H1 (cell line): ENCODE data around the gene CDCP1. TPM values are rescaled to one million over a fixed set of nuclear protein-coding genes. Genes with fewer than 3 reads are reported as not detected.

Experiments
- CTCF ChIA-PET: fragments of 300-600 bp; sonication (Branson Sonifier 250); formaldehyde crosslinking; loops from one replicate; lab custom pipeline; 2021; ENCODE audit not compliant: partially characterized antibody; lab: Charles Lee
- POLR2A ChIA-PET: fragments of 300-600 bp; sonication (Branson Sonifier 250); formaldehyde crosslinking; loops from one replicate; lab custom pipeline; 2021; ENCODE audit warnings: inconsistent platforms; ENCODE audit not compliant: partially characterized antibody; lab: Charles Lee
- DNase-seq, 2 experiments: peaks; one replicate each; pipeline versions ENCODE4 v3.0.0 to v3.0.0-alpha.2; 2010 to 2022; ENCODE audit warnings: low spot score in 2 of 2, low read depth in 1 of 2, mixed read lengths in 1 of 2
- FAIRE-seq: peaks from 2 replicates; lab custom pipeline; 2011; peaks lifted over from hg19 to GRCh38; lab: Jason Lieb, UNC
- H2AFZ ChIP-seq: 2 replicates; pipeline ENCODE4 v1.8.1; 2012; ENCODE audit warnings: low read length, inconsistent platforms
- H2AK5ac ChIP-seq: 2 replicates; pipeline ENCODE4 v1.6.1; 2013; ENCODE audit warnings: low read depth, low read length
- H2BK120ac ChIP-seq: replicated peaks from 2 replicates; pipeline ENCODE3; 2013; ENCODE audit warnings: low read depth, low read length, inconsistent platforms
- H2BK12ac ChIP-seq: 2 replicates; pipeline ENCODE4 v1.6.1; 2013; ENCODE audit warnings: low read depth, low read length
- H2BK15ac ChIP-seq: 2 replicates; pipeline ENCODE4 v1.6.1; 2013; ENCODE audit warnings: low read length
- H2BK20ac ChIP-seq: 2 replicates; pipeline ENCODE4 v1.6.1; 2013; ENCODE audit warnings: low read length
- H2BK5ac ChIP-seq: 2 replicates; pipeline ENCODE4 v1.6.1; 2013; ENCODE audit warnings: low read depth, low read length
- H3K14ac ChIP-seq: 2 replicates; pipeline ENCODE4 v1.6.1; 2013; ENCODE audit warnings: inconsistent platforms; ENCODE audit not compliant: insufficient read length
- H3K18ac ChIP-seq: 2 replicates; pipeline ENCODE4 v1.6.1; 2013; ENCODE audit warnings: low read length; ENCODE audit errors: extremely low read depth
- H3K23ac ChIP-seq: 2 replicates; pipeline ENCODE4 v1.6.1; 2013; ENCODE audit warnings: inconsistent platforms; ENCODE audit not compliant: insufficient read length
- H3K23me2 ChIP-seq: 2 replicates; pipeline ENCODE4 v1.6.1; 2013; ENCODE audit warnings: low read depth, low read length
- H3K27ac ChIP-seq: 2 replicates; pipeline ENCODE4 v1.6.1; 2011; ENCODE audit warnings: low read depth, low read length, inconsistent platforms
- H3K27me3 ChIP-seq, 4 experiments: replicated peaks in 1 of 4; 1 replicate in 1 of 4; 2 replicates in 3 of 4; pipeline versions ENCODE4 v1.6.1 to v1.8.1; 2011 to 2013; ENCODE audit warnings: low read length in 3 of 4, mild to moderate bottlenecking in 3 of 4, inconsistent platforms in 2 of 4, mixed read lengths in 2 of 4, moderate library complexity in 1 of 4; ENCODE audit not compliant: control insufficient read depth in 3 of 4, insufficient read depth in 3 of 4; ENCODE audit errors: extremely low read depth in 1 of 4
- H3K36me3 ChIP-seq, 4 experiments: 2 replicates each; pipeline versions ENCODE4 v1.6.1 to v1.8.1; 2011 to 2013; ENCODE audit warnings: mild to moderate bottlenecking in 4 of 4, low read length in 3 of 4, moderate library complexity in 2 of 4, control low read depth in 1 of 4, inconsistent platforms in 1 of 4; ENCODE audit not compliant: insufficient read depth in 4 of 4, control insufficient read depth in 2 of 4
- H3K4ac ChIP-seq: replicated peaks from 2 replicates; pipeline ENCODE3; 2013; ENCODE audit warnings: low read length, low read depth, mixed read lengths, inconsistent platforms; ENCODE audit not compliant: insufficient read length
- H3K4me1 ChIP-seq, 4 experiments: replicated peaks in 1 of 4; 1 replicate in 1 of 4; 2 replicates in 3 of 4; pipeline versions ENCODE4 v1.6.1 to v1.8.1; 2011 to 2013; ENCODE audit warnings: low read length in 3 of 4, inconsistent platforms in 2 of 4, mixed read lengths in 1 of 4; ENCODE audit not compliant: insufficient read depth in 4 of 4, control insufficient read depth in 3 of 4
- H3K4me2 ChIP-seq, 2 experiments: 2 replicates each; pipeline versions ENCODE4 v1.6.1 to v1.8.1; 2011 to 2013; ENCODE audit warnings: low read depth in 2 of 2, low read length in 2 of 2, control low read depth in 1 of 2, inconsistent platforms in 1 of 2, mild to moderate bottlenecking in 1 of 2; ENCODE audit not compliant: insufficient read depth in 1 of 2
- H3K4me3 ChIP-seq, 4 experiments: fragments of 200-600, 300-600 bp in 1 of 4; sonication (generic), shearing (Covaris generic), sonication (Bioruptor Twin) in 1 of 4; 2 replicates each; pipeline versions ENCODE4 v1.5.1 to v1.8.1; 2011 to 2016; ENCODE audit warnings: low read length in 4 of 4, low read depth in 3 of 4, control low read depth in 2 of 4, inconsistent platforms in 2 of 4, mild to moderate bottlenecking in 2 of 4, mixed read lengths in 1 of 4, moderate library complexity in 1 of 4; ENCODE audit not compliant: insufficient read depth in 2 of 4; ENCODE audit errors: extremely low read depth in 1 of 4
- H3K56ac ChIP-seq: replicated peaks from 2 replicates; pipeline ENCODE3; 2013; ENCODE audit warnings: low read depth, mild to moderate bottlenecking, mixed read lengths, low read length, inconsistent platforms; ENCODE audit not compliant: insufficient read length
- H3K79me1 ChIP-seq: 2 replicates; pipeline ENCODE4 v1.6.1; 2013; ENCODE audit warnings: low read depth, low read length, control low read depth
- H3K79me2 ChIP-seq, 2 experiments: 2 replicates each; pipeline versions ENCODE4 v1.6.1 to v1.8.1; 2012 to 2013; ENCODE audit warnings: low read length in 2 of 2, mild to moderate bottlenecking in 2 of 2, inconsistent platforms in 1 of 2; ENCODE audit not compliant: insufficient read depth in 2 of 2, control insufficient read depth in 1 of 2
- H3K9ac ChIP-seq, 4 experiments: replicated peaks in 1 of 4; 1 replicate in 1 of 4; 2 replicates in 3 of 4; pipeline versions ENCODE4 v1.6.1 to v1.8.1; 2011 to 2013; ENCODE audit warnings: low read depth in 3 of 4, low read length in 3 of 4, control low read depth in 2 of 4, mild to moderate bottlenecking in 2 of 4, moderate library complexity in 2 of 4, inconsistent platforms in 1 of 4; ENCODE audit errors: extremely low read depth in 1 of 4
- H3K9me3 ChIP-seq, 2 experiments: 2 replicates each; pipeline versions ENCODE4 v1.6.1 to v1.8.1; 2012 to 2013; ENCODE audit warnings: mild to moderate bottlenecking in 2 of 2, moderate library complexity in 2 of 2, control low read depth in 1 of 2, inconsistent platforms in 1 of 2, low read depth in 1 of 2, low read length in 1 of 2, mixed read lengths in 1 of 2; ENCODE audit not compliant: insufficient read depth in 2 of 2
- H4K20me1 ChIP-seq, 2 experiments: replicated peaks in 1 of 2; 2 replicates each; pipeline versions ENCODE3 to v1.8.1; 2011 to 2013; ENCODE audit warnings: inconsistent platforms in 2 of 2, low read length in 2 of 2, mild to moderate bottlenecking in 1 of 2; ENCODE audit not compliant: insufficient read depth in 2 of 2, control insufficient read depth in 1 of 2
- H4K5ac ChIP-seq: 2 replicates; pipeline ENCODE4 v1.6.1; 2013; ENCODE audit warnings: low read length, low read depth, mixed read lengths, inconsistent platforms; ENCODE audit not compliant: insufficient read length
- H4K8ac ChIP-seq: 2 replicates; pipeline ENCODE4 v1.8.0; 2013; ENCODE audit warnings: mild to moderate bottlenecking, moderate library complexity, low read length, inconsistent platforms; ENCODE audit not compliant: insufficient read depth; ENCODE audit errors: extremely low read depth
- H4K91ac ChIP-seq: replicated peaks from 2 replicates; pipeline ENCODE3; 2013; ENCODE audit warnings: low read length, mixed read lengths, inconsistent platforms; ENCODE audit not compliant: insufficient read length
- CTBP2 ChIP-seq: IDR thresholded peaks from 2 replicates; pipeline ENCODE4 v1.7.0; 2011; ENCODE audit warnings: borderline replicate concordance, mild to moderate bottlenecking, moderate library complexity, mixed read lengths, low read length; ENCODE audit not compliant: insufficient read depth, insufficient read length
- EGR1 ChIP-seq: IDR thresholded peaks from 2 replicates; pipeline ENCODE4 v1.6.1; 2011; ENCODE audit warnings: low read depth, low read length, borderline replicate concordance
- JUN ChIP-seq: IDR thresholded peaks from 2 replicates; pipeline ENCODE4 v1.6.1; 2011; ENCODE audit warnings: low read depth, mild to moderate bottlenecking, improper control_type of control experiment, low read length
- JUND ChIP-seq: IDR thresholded peaks from 2 replicates; pipeline ENCODE4 v1.6.1; 2011; ENCODE audit warnings: mild to moderate bottlenecking, improper control_type of control experiment, low read length
- KDM5A ChIP-seq: fragments of 200-600 bp; IDR thresholded peaks from 2 replicates; pipeline ENCODE4 v1.7.1; 2012; ENCODE audit warnings: mild to moderate bottlenecking, low read length, inconsistent platforms, mixed read lengths
- POLR2AphosphoS5 ChIP-seq: IDR thresholded peaks from 2 replicates; pipeline ENCODE4 v1.6.1; 2011; ENCODE audit warnings: low read depth, low read length
- RNF2 ChIP-seq: fragments of 200-900, 300-1000 bp; sonication (generic); IDR thresholded peaks from 2 replicates; pipeline ENCODE4 v1.7.1; 2016; ENCODE audit warnings: borderline replicate concordance, low read depth, mild to moderate bottlenecking, antibody characterized with exemption, low read length; ENCODE audit not compliant: poor library complexity, severe bottlenecking; ENCODE audit errors: missing control alignments
- RXRA ChIP-seq: IDR thresholded peaks from 2 replicates; pipeline ENCODE4 v1.6.1; 2011; ENCODE audit warnings: low read depth, mild to moderate bottlenecking, low read length, moderate library complexity; ENCODE audit not compliant: insufficient read depth
- SIN3A ChIP-seq, 2 experiments: IDR thresholded peaks in 1 of 2; conservative IDR thresholded peaks in 1 of 2; 2 replicates each; pipeline ENCODE4 v1.6.1; 2011 to 2012; ENCODE audit warnings: low read length in 2 of 2, improper control_type of control experiment in 1 of 2, low read depth in 1 of 2, mild to moderate bottlenecking in 1 of 2
- SP1 ChIP-seq: IDR thresholded peaks from 2 replicates; pipeline ENCODE4 v1.6.1; 2011; ENCODE audit warnings: low read depth, low read length
- SP4 ChIP-seq: IDR thresholded peaks from 2 replicates; pipeline ENCODE4 v1.6.1; 2012; ENCODE audit warnings: low read length, inconsistent platforms
- TEAD4 ChIP-seq: IDR thresholded peaks from 2 replicates; pipeline ENCODE4 v1.6.1; 2012; ENCODE audit warnings: low read depth, low read length, inconsistent platforms, mixed read lengths
- whole genome bisulfite sequencing, 2 experiments: shearing (Covaris generic) in 1 of 2; methylation state at CpG; one replicate each; pipeline versions ENCODE4 v1.1.6 to v1.1.7; 2013 to 2015; ENCODE audit warnings: low lambda C conversion rate in 2 of 2, mixed read lengths in 2 of 2, inconsistent platforms in 1 of 2, low coverage in 1 of 2, missing lambda C conversion rate in 1 of 2; ENCODE audit not compliant: insufficient replicate concordance in 2 of 2, insufficient coverage in 1 of 2, insufficient read length in 1 of 2; ENCODE audit errors: extremely low coverage in 1 of 2, missing lambda C conversion rate in 1 of 2; 5-methylcytosine and 5-hydroxymethylcytosine counted together
- polyA plus RNA-seq, 7 experiments: library from polyadenylated mRNA; depleted of rRNA in 3 of 7; stranded (reverse) in 5 of 7; unstranded in 2 of 7; fragments of >200 nt in 5 of 7; fragments of 200-250 nt in 2 of 7; gene quantifications; 1 replicate in 5 of 7; 2 replicates in 1 of 7; 4 replicates in 1 of 7; pipeline versions ENCODE4 v1.2.1 to v1.2.3, GENCODE V29; 2011 to 2013; ENCODE audit warnings: missing spikeins in 2 of 7, mixed read lengths in 2 of 7
- total RNA-seq: library from RNA; stranded (reverse); fragmentation: NEBNext Ultra II Directional; extraction: Animal tissue kit (Norgen Biotek cat#: 25700); gene quantifications from 2 replicates; pipeline ENCODE4 v1.2.1, GENCODE V29; 2021

CDCP1 gene
- total and polyA plus RNA-seq, 2 of the 8 experiments (the other 6 are each of a cell fraction or from before 2014, with no cell fraction given): 10.0 to 23.3 TPM

DNA sequence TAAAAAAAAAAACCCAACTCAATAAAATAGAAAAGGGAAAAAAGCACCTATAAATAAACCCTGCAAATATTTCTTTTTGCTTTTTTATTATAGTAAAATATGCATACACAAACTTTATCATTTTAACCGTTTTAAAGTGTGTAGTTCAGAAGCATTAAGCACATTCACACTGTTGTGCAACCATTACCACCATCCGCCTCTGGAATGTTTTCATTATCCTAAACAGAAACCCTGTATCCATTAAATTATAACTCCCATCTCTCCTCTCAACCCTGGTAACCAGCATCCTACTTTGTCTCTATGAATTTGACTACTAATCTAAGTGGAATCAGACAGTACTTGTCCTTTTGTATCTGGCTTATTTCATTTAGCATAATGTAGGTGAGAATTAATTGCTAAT lies 15.0 kb downstream of the CDCP1 start:
- Histone ChIP-seq H2BK12ac (no peak overlapping the region), H3K23ac (no peak overlapping the region), H3K27me3 (no peaks in the 10 kb centered on the region), H4K8ac (no peak overlapping the region), H3K9ac (no peak overlapping the region), H3K4me3 (no peak overlapping the region), H3K79me2 (peaks cover 0 to 4% of the 10 kb centered on the region in 2 experiments; a peak in 1 of 4 replicates), H3K4me2 (no peak overlapping the region), H3K23me2 (no peaks in the 10 kb centered on the region), H4K91ac (no peak overlapping the region), H3K36me3 (no peaks in the 10 kb centered on the region), H4K20me1 (peaks cover 0 to 2% of the 10 kb centered on the region in 2 experiments), H2BK5ac (no peak overlapping the region), H2BK15ac (no peak overlapping the region), H3K14ac (no peak overlapping the region), H3K9me3 (no peaks in the 10 kb centered on the region), H3K4ac (no peak overlapping the region), H2BK120ac (no peak overlapping the region), H2AFZ (no peak overlapping the region), H2BK20ac (no peak overlapping the region), H3K56ac (no peak overlapping the region), H3K4me1 (no peaks in the 10 kb centered on the region; a peak in 1 of 7 replicates), H3K27ac (no peak overlapping the region), H2AK5ac (no peak overlapping the region), H3K18ac (no peak overlapping the region), H3K79me1 (peaks cover 7% of the 10 kb centered on the region), H4K5ac (no peak overlapping the region)
- CTCF ChIA-PET: interaction anchor here (0.7 to 2.3 kb wide), 2 partner anchors 10 to 79 kb away, joined by 3 to 6 read pairs; no protein-coding TSS in a partner anchor
- POLR2A ChIA-PET: no interaction called here
- 93% methylated on average over 2 of the region's 2 CpGs; no CpG with 5 or more reads in 1 of the 2 experiments for WGBS, 2 experiments
- FAIRE-seq: no peak
- DNase-seq: no peak
- TF ChIP-seq CTBP2 (no peak), EGR1 (no peak), SP4 (no peak), JUND (no peak), SIN3A (conservative IDR thresholded peaks at IDR 0.05 in 1 of 2, IDR thresholded peaks at IDR 0.05 in 1 of 2; ENCODE audit: low read depth in 1 of 2, low read length in 2 of 2) (no peak), SP1 (no peak), RNF2 (no peak), TEAD4 (no peak), POLR2AphosphoS5 (no peak), KDM5A (no peak), JUN (no peak), RXRA (no peak)
